Panc1 (cell line): ENCODE data around the gene MRPL21. TPM values are rescaled to one million over a fixed set of nuclear protein-coding genes. Genes with fewer than 3 reads are reported as not detected.
A peak's percentile ranks its signal among the peaks of the same experiment; 100 is the strongest.

ENCODE experiments used
- ATAC-seq: fragments of 200-7000 bp; cut with Tn5 transposase; 2 replicates; pipeline ENCODE4 v1.9.1; 2020; ENCODE audit warnings: mild to moderate bottlenecking, moderate library complexity
- BruUV-seq: library from RNA; stranded (reverse); fragments of 400-500 nt; replicated peaks from 2 replicates; lab custom pipeline; 2021; lab: Mats Ljungman, UMichigan
- CTCF ChIA-PET: fragments of 300-600 bp; sonication (Branson Sonifier 250); formaldehyde crosslinking; loops from one replicate; lab custom pipeline; 2022; ENCODE audit warnings: antibody characterized with exemption; lab: Charles Lee
- POLR2A ChIA-PET: fragments of 300-600 bp; sonication (Branson Sonifier 250); formaldehyde crosslinking; loops from one replicate; lab custom pipeline; 2022; ENCODE audit warnings: antibody characterized with exemption; lab: Charles Lee
- DNase-seq: peaks from one replicate; pipeline ENCODE4 v3.0.0-alpha.2; 2010; ENCODE audit warnings: low read depth, low spot score
- H3K27ac ChIP-seq: 2 replicates; pipeline ENCODE4 v1.5.1; 2011; ENCODE audit warnings: mild to moderate bottlenecking, low read length, inconsistent platforms
- H3K27me3 ChIP-seq: fragments of 200-500 bp; sonication (Bioruptor generic); 2 replicates; pipeline ENCODE4 v1.6.0; 2014; ENCODE audit warnings: low read length, inconsistent platforms; ENCODE audit not compliant: control insufficient read depth, insufficient read depth
- H3K36me3 ChIP-seq: fragments of 200-500 bp; sonication (Bioruptor generic); 2 replicates; pipeline ENCODE4 v1.5.1; 2014; ENCODE audit warnings: inconsistent platforms, mild to moderate bottlenecking, low read length, moderate library complexity; ENCODE audit not compliant: control insufficient read depth, insufficient read depth
- H3K4me1 ChIP-seq: 2 replicates; pipeline ENCODE4 v1.5.1; 2011; ENCODE audit warnings: inconsistent platforms, mild to moderate bottlenecking, low read length, moderate library complexity; ENCODE audit not compliant: control insufficient read depth, insufficient read depth
- H3K4me3 ChIP-seq, 2 experiments: 2 replicates each; pipeline ENCODE4 v1.5.1; 2011 to 2012; ENCODE audit warnings: low read depth in 2 of 2, low read length in 2 of 2, mild to moderate bottlenecking in 2 of 2, inconsistent platforms in 1 of 2, moderate library complexity in 1 of 2
- H3K9me3 ChIP-seq: fragments of 200-500 bp; sonication (Bioruptor generic); 2 replicates; pipeline ENCODE4 v1.5.1; 2014; ENCODE audit warnings: low read depth, mild to moderate bottlenecking, inconsistent platforms, low read length, moderate library complexity; ENCODE audit not compliant: control insufficient read depth, insufficient read depth
- POLR2AphosphoS5 ChIP-seq: IDR thresholded peaks from 2 replicates; pipeline ENCODE4 v1.6.1; 2012; ENCODE audit warnings: mild to moderate bottlenecking, low read depth, low read length, moderate library complexity
- SIN3A ChIP-seq: IDR thresholded peaks from 2 replicates; pipeline ENCODE4 v1.6.1; 2012; ENCODE audit warnings: low read depth, mild to moderate bottlenecking, low read length, moderate library complexity, borderline replicate concordance; ENCODE audit not compliant: insufficient read depth
- TCF7L2 ChIP-seq: IDR thresholded peaks from 2 replicates; pipeline ENCODE4 v1.6.1; 2011; ENCODE audit warnings: mild to moderate bottlenecking, low read depth, low read length, inconsistent platforms
- in situ Hi-C: cut with HindIII; loops from 2 replicates; pipeline ENCODE4 v1.10.0; 2016; ENCODE audit warnings: low sequenced_read_pairs, low pct_unique_long_range_greater_than_20kb
- intact Hi-C: fragments of 100-400 bp; cut with micrococcal nuclease; formaldehyde crosslinking; loops from one replicate; pipeline ENCODE4 v1.10.0; 2022; ENCODE audit not compliant: unreplicated experiment
- total RNA-seq: library from RNA; stranded (reverse); gene quantifications from one replicate; pipeline ENCODE4 v1.2.1, GENCODE V29; 2021; ENCODE audit not compliant: unreplicated experiment
- TF ChIP-seq, protein P1 (sequence below): fragments of 450-650 bp; IDR thresholded peaks from 2 replicates; pipeline ENCODE4 v1.5.1; 2017; ENCODE audit warnings: mild to moderate bottlenecking
- TF ChIP-seq, protein P2 (sequence below), 2 experiments: IDR thresholded peaks; 2 replicates each; pipeline ENCODE4 v1.6.1; 2011 to 2012; ENCODE audit warnings: low read depth in 2 of 2, control low read depth in 1 of 2, low read length in 1 of 2, mild to moderate bottlenecking in 1 of 2, moderate library complexity in 1 of 2; ENCODE audit not compliant: insufficient read depth in 1 of 2

Gene MRPL21
- total RNA-seq, 1 experiment from 2014 or later: 94.9 TPM

DNA sequence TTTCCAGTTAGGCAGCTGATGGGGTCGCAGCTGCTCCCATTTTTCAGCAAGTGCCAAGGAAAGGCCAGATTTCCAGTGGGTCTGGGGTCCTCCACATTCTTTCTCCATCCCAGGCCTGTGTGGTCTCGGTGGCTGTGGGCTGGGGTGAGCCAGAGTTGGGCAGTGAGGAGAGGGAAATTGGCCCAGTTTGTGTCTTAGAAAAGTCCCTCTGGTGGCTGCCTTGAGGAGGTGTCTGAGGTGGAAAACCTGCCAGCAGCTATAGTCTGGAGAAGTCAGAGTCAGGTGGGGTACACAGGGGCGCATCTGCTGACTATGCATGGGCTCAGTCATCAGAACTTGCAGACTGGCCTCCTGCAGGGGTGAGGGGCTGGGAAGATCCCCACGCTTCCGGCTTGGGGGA is 46.6 kb upstream of the MRPL21 start:
- Histone ChIP-seq H3K27me3 (no peaks in the 10 kb centered on the region), H3K4me1 (0 out of 2 replicates have a peak, but pooled peaks cover under 1% of the 10 kb centered on the region), H3K27ac (no peak overlapping the region), H3K9me3 (no peaks in the 10 kb centered on the region), H3K36me3 (no peaks in the 10 kb centered on the region), H3K4me3 (no peak overlapping the region)
- DNase-seq: no peak
- no TSS peak for BruUV-seq
- in situ Hi-C loops: no loop called here
- TF ChIP-seq SIN3A: no peak
- TF ChIP-seq, protein P1, sequence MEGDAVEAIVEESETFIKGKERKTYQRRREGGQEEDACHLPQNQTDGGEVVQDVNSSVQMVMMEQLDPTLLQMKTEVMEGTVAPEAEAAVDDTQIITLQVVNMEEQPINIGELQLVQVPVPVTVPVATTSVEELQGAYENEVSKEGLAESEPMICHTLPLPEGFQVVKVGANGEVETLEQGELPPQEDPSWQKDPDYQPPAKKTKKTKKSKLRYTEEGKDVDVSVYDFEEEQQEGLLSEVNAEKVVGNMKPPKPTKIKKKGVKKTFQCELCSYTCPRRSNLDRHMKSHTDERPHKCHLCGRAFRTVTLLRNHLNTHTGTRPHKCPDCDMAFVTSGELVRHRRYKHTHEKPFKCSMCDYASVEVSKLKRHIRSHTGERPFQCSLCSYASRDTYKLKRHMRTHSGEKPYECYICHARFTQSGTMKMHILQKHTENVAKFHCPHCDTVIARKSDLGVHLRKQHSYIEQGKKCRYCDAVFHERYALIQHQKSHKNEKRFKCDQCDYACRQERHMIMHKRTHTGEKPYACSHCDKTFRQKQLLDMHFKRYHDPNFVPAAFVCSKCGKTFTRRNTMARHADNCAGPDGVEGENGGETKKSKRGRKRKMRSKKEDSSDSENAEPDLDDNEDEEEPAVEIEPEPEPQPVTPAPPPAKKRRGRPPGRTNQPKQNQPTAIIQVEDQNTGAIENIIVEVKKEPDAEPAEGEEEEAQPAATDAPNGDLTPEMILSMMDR: no peak
- no peak for TF ChIP-seq TCF7L2
- TF ChIP-seq POLR2AphosphoS5: no peak
- TF ChIP-seq, protein P2, sequence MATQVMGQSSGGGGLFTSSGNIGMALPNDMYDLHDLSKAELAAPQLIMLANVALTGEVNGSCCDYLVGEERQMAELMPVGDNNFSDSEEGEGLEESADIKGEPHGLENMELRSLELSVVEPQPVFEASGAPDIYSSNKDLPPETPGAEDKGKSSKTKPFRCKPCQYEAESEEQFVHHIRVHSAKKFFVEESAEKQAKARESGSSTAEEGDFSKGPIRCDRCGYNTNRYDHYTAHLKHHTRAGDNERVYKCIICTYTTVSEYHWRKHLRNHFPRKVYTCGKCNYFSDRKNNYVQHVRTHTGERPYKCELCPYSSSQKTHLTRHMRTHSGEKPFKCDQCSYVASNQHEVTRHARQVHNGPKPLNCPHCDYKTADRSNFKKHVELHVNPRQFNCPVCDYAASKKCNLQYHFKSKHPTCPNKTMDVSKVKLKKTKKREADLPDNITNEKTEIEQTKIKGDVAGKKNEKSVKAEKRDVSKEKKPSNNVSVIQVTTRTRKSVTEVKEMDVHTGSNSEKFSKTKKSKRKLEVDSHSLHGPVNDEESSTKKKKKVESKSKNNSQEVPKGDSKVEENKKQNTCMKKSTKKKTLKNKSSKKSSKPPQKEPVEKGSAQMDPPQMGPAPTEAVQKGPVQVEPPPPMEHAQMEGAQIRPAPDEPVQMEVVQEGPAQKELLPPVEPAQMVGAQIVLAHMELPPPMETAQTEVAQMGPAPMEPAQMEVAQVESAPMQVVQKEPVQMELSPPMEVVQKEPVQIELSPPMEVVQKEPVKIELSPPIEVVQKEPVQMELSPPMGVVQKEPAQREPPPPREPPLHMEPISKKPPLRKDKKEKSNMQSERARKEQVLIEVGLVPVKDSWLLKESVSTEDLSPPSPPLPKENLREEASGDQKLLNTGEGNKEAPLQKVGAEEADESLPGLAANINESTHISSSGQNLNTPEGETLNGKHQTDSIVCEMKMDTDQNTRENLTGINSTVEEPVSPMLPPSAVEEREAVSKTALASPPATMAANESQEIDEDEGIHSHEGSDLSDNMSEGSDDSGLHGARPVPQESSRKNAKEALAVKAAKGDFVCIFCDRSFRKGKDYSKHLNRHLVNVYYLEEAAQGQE (IDR thresholded peaks at IDR 0.05; ENCODE audit: insufficient read depth in 1 of 2, low read depth in 2 of 2, low read length in 1 of 2): no peak
- ChIA-PET CTCF (interaction anchor here (0.5 to 1.2 kb wide), 3 partner anchors 41 to 343 kb away, joined by 3 to 6 read pairs (median 4); no protein-coding TSS in a partner anchor), POLR2A (interaction anchor here (0.6 kb wide), 1 partner anchor 68 kb away, joined by 3 read pairs; no protein-coding TSS in a partner anchor)
- intact Hi-C loops: no loop called here
- peak; percentile 72; the same call in 1 of the 2 replicates for ATAC-seq

DNA sequence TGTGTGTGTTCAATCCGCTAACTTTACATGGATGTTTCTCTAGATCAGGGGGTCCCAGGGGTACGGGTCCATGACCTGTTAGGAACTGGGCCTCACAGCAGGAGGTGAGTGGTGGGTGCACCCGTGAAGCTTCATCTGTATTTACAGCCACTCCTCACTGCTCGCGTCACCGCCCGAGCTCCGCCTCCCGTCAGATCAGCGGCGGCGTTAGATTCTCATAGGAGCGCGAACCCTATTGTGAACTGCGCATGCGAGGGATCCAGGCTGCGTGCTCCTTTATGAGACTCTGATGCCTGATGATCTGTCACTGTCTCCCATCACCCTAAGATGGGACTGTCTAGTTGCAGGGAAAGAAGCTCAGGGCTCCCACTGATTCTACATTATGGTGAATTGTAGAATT is 45.3 kb upstream of the MRPL21 start:
- no TSS peak for BruUV-seq
- H3K9me3 ChIP-seq: no peaks in the 10 kb centered on the region
- TF ChIP-seq, protein P2 (IDR thresholded peaks at IDR 0.05; ENCODE audit: insufficient read depth in 1 of 2, low read depth in 2 of 2, low read length in 1 of 2): no peak
- TF ChIP-seq SIN3A (no peak), POLR2AphosphoS5 (no peak), TCF7L2 (no peak)
- TF ChIP-seq, protein P1: no peak
- no peak overlapping the region for H3K27ac ChIP-seq
- H3K4me3 ChIP-seq: no peak overlapping the region
- ChIA-PET CTCF (interaction anchor here (0.6 kb wide), 1 partner anchor 707 kb away, joined by 3 read pairs; no protein-coding TSS in a partner anchor), POLR2A (no interaction called here)
- H3K36me3 ChIP-seq: no peaks in the 10 kb centered on the region
- DNase-seq: no peak
- in situ Hi-C loops (no loop called here), intact Hi-C loops (no loop called here)
- H3K4me1 ChIP-seq: no peaks in the 10 kb centered on the region
- no peak for ATAC-seq
- H3K27me3 ChIP-seq: no peaks in the 10 kb centered on the region
